ENCODE data around the gene TRIM42. TPM values are rescaled to one million over a fixed set of nuclear protein-coding genes. Genes with fewer than 3 reads are reported as not detected.

Gene TRIM42
- total and polyA plus RNA-seq, 2 of the 8 experiments (the other 6 are each of a cell fraction or from before 2014, with no cell fraction given): not detected

DNA sequence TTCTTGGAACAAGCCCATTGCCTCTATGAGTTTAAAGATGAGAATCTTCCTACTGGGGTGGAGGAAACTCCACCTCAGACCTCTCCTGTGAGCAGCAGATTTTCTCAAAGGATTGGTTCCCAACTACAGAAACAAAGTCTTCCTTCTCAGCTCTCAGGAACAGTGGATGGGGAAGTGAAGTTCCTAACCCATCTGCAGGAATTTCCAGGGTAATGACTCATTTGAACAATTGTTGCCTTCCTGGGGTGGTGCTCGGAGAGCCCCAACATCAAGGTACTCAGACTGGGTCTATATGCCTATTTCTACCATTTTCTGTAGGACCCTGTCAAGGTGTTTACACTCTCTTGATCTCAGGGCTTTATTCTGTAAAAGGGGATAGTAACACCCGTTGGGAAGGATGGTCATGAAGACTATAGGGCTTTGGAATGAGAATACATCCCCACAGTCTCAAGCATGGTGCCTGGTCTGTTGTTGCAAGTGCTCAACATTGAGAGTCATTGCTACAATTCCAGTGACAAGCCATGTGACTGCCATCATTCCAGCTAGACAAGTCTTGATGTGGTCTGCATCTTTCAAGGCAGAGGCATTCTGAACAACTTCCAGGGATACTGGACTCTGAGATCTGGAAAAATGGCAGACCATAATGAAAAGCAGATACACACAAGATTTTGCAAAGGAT, 33.0 kb downstream of the TRIM42 start:
- H3K4me1 ChIP-seq (replicated peaks in 1 of 4; ENCODE audit: control insufficient read depth in 3 of 4, insufficient read depth in 4 of 4, low read length in 3 of 4): no peaks in the 10 kb centered on the region
- POLR2A ChIA-PET (ENCODE audit: partially characterized antibody): interaction anchor here (1.2 kb wide), 1 partner anchor 10 kb away, joined by 3 read pairs; no protein-coding TSS in a partner anchor
- TF ChIP-seq EZH2 (IDR thresholded peaks at IDR 0.05; ENCODE audit: low read depth, low read length, severe bottlenecking): no peak
- TF ChIP-seq POU5F1 (IDR thresholded peaks at IDR 0.05; ENCODE audit: low read depth, low read length): no peak
- no peak for TF ChIP-seq SRF (IDR thresholded peaks at IDR 0.05; ENCODE audit: low read depth, low read length)
- no peak for TF ChIP-seq CREB1 (IDR thresholded peaks at IDR 0.05)
- no peak for TF ChIP-seq TEAD4 (IDR thresholded peaks at IDR 0.05; ENCODE audit: low read depth, low read length)
- no peak for TF ChIP-seq TAF1 (IDR thresholded peaks at IDR 0.05; ENCODE audit: low read depth, low read length)
- TF ChIP-seq NANOG (IDR thresholded peaks at IDR 0.05; ENCODE audit: insufficient read depth, low read depth, low read length, poor library complexity, severe bottlenecking): no peak
- TF ChIP-seq SP4 (IDR thresholded peaks at IDR 0.05; ENCODE audit: low read length): no peak
- no peak for TF ChIP-seq CHD2 (IDR thresholded peaks at IDR 0.05; ENCODE audit: low read length)
- TF ChIP-seq GTF2F1 (IDR thresholded peaks at IDR 0.05; ENCODE audit: borderline replicate concordance, low read depth, low read length): no peak
- no peak for TF ChIP-seq GABPA (IDR thresholded peaks at IDR 0.05; ENCODE audit: borderline replicate concordance, insufficient read depth, low read length)

More for the DNA sequence above, 33.0 kb downstream of the TRIM42 start:
- Histone ChIP-seq H2AFZ (ENCODE audit: low read length) (no peak overlapping the region), H3K4ac (replicated peaks; ENCODE audit: insufficient read length, low read depth, low read length) (no peak overlapping the region), H3K79me1 (ENCODE audit: low read depth, low read length) (no peaks in the 10 kb centered on the region), H3K18ac (ENCODE audit: extremely low read depth, low read length) (no peak overlapping the region), H2BK20ac (ENCODE audit: low read length) (no peak overlapping the region), H3K4me2 (ENCODE audit: insufficient read depth in 1 of 2, low read depth in 2 of 2, low read length in 2 of 2) (no peak overlapping the region), H2BK15ac (ENCODE audit: low read length) (no peak overlapping the region), H4K91ac (replicated peaks; ENCODE audit: insufficient read length, low read length) (no peak overlapping the region), H2BK5ac (ENCODE audit: low read depth, low read length) (no peak overlapping the region), H3K14ac (ENCODE audit: insufficient read length) (no peak overlapping the region), H3K27ac (ENCODE audit: low read depth, low read length) (no peak overlapping the region), H3K9me3 (ENCODE audit: insufficient read depth in 2 of 2, low read depth in 1 of 2, low read length in 1 of 2) (peaks cover 2 to 6% of the 10 kb centered on the region in 2 experiments; a peak in 2 of 4 replicates), H2BK12ac (ENCODE audit: low read depth, low read length) (no peak overlapping the region), H3K79me2 (ENCODE audit: control insufficient read depth in 1 of 2, insufficient read depth in 2 of 2, low read length in 2 of 2) (no peaks in the 10 kb centered on the region), H3K9ac (replicated peaks in 1 of 4; ENCODE audit: extremely low read depth in 1 of 4, low read depth in 3 of 4, low read length in 3 of 4) (no peak overlapping the region), H3K23ac (ENCODE audit: insufficient read length) (no peak overlapping the region), H3K4me3 (ENCODE audit: extremely low read depth in 1 of 4, insufficient read depth in 2 of 4, low read depth in 3 of 4, low read length in 4 of 4) (no peak overlapping the region), H3K23me2 (ENCODE audit: low read depth, low read length) (no peaks in the 10 kb centered on the region), H3K27me3 (replicated peaks in 1 of 4; ENCODE audit: control insufficient read depth in 3 of 4, extremely low read depth in 1 of 4, insufficient read depth in 3 of 4, low read length in 3 of 4) (no peaks in the 10 kb centered on the region), H2AK5ac (ENCODE audit: low read depth, low read length) (no peak overlapping the region), H4K5ac (ENCODE audit: insufficient read length, low read depth, low read length) (no peak overlapping the region), H3K56ac (replicated peaks; ENCODE audit: insufficient read length, low read depth, low read length) (no peak overlapping the region), H2BK120ac (replicated peaks; ENCODE audit: low read depth, low read length) (no peak overlapping the region), H4K20me1 (replicated peaks in 1 of 2; ENCODE audit: control insufficient read depth in 1 of 2, insufficient read depth in 2 of 2, low read length in 2 of 2) (no peaks in the 10 kb centered on the region), H3K36me3 (ENCODE audit: control insufficient read depth in 2 of 4, insufficient read depth in 4 of 4, low read length in 3 of 4) (no peaks in the 10 kb centered on the region), H4K8ac (ENCODE audit: extremely low read depth, insufficient read depth, low read length) (no peak overlapping the region)
- FAIRE-seq: no peak
- CTCF ChIA-PET (ENCODE audit: partially characterized antibody): interaction anchor here (0.7 to 1.4 kb wide), 2 partner anchors 9 to 188 kb away, joined by 3 read pairs; no protein-coding TSS in a partner anchor
- 89% methylated on average over 2 of the region's 2 CpGs; no CpG with 5 or more reads in 1 of the 2 experiments for WGBS, 2 experiments (ENCODE audit: extremely low coverage in 1 of 2, insufficient coverage in 1 of 2, insufficient read length in 1 of 2, insufficient replicate concordance in 2 of 2, low coverage in 1 of 2, low lambda C conversion rate in 2 of 2, missing lambda C conversion rate in 1 of 2)
- no peak for DNase-seq (ENCODE audit: low read depth in 1 of 2, low spot score in 2 of 2)
